GM21619 (cell line): ENCODE data around the gene DDIT4.
"Not testable (repeated sequence)": the region's sequence is repeated elsewhere in the genome, so short reads cannot be mapped to it uniquely, and the experiment has no call there.

ENCODE experiments used
- ATAC-seq: cut with Tn5 transposase; IDR thresholded peaks from one replicate; pipeline ENCODE4 v1.9.1; 2021; ENCODE audit not compliant: unreplicated experiment

The DDIT4 gene

DNA sequence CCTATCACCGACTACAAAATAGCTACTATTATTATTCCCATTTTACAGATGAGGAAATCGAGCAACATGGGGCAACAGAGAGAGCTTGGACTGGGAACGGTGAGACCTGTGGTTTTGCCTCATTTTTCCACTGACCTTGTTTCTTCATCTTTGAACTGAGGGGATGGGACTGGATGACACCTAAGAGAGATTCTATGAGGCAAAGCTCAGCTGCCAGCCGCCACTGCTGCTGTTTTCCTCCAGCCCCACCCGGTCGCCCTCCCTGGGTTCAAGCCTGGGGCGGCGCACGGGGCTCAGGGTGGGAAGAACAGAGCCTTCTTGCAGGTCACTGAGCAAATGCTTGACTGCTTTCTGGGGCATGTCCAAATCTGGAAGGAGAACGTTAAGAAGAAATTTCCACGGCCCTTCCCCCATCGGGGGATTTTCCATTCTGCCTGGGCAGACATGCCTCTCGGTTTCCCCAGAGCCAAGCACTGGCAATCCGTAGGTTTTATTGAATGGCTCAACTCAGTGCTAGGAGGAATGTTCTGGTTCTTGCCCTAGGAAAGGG is 12.3 kb downstream of the DDIT4 start:
- no peak for ATAC-seq

DNA sequence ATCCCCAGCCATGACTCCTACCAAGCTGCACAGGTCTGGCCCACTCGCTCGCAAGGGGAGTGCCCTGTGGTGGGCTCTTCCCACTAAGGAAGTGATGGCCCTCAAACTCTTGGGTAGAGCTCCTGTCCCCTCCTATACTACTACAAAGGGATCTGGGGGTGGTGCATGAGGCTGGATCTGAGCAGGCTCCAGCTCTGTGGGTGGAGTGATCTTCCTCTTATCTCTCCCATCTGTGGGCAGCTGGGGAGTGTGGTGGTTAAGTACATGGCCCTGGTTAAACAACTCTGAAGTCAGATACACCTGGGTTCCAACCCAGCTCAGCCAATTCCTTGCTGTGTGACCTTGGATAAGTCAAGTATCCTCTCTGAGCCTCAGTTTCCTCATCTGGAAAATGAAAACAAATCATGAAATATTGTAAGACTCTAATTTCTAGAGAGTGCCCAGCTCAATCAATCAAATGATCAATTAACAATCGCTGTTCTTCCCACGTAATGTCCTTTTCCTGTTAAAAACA is 17.4 kb downstream of the DDIT4 start:
- no peak for ATAC-seq

DNA sequence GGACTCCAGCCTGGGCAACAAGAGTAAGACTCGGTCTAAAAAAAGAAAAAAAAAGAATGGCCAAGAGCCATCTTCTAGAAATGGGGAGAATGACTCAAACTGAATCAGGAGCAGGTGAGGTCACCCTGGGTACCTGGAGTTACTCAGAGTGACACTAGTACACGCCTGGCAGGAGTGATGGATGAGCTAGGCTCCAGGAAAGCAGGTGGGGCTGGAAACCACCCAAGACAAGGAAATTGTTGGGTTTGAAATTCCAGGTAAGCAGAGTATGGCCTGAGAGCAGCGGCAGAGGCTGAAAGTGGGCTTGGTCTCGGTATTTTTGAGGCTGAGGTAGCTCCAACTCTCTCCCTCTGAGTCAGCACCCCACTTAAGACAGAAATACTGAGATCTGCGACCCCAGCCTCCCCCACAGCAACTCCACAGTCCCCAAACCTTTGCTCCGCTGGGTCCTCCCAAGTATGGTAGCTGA is 18.5 kb downstream of the DDIT4 start:
- ATAC-seq, result no peak

DNA sequence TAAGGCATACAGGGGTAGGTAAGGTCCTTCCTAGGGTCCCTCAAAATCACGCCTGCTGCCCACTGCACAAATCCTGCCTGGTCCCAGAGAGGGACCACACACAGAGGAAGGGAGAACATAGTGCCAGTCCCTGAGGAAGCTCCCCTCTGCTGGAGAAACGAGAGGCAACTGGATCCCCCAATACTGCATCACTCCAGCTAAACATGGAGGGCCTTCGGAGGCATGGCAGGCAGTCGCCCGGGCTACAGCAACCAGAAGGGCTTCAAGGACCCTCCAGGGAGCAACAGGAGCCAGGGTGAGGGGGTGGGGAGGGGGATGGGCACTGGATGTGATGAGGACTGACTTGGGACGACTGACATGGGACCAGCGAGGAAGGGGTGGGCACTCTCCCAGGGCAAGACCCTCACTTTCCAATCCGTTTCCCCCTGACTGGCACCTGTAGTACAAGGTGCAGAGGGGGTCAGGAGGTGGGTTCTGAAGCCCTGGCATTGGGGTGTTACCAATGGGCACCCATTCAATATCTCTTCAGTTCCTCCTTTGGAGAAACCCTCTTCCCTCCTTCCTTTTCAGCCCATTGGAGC is 21.7 kb downstream of the DDIT4 start:
- no peak for ATAC-seq

DNA sequence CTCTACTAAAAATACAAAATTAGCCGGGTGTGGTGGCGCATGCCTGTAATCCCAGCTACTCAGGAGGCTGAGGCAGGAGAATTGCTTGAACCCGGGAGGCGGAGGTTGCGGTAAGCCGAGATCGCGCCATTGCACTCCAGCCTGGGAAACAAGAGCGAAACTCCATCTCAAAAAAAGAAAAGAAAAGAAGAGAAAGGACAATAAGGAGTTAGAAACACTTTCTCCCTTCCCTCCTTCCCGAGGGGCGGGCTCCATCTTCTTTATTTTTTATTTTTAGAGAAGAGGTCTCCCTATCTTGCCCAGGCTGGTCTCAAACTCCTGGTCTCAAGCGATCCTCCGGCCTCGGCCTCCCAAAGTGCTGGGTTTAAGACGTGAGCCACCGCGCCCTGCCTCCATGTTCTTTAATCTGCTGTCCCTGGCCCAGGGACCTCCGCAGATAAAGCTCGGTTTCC is 23.1 kb downstream of the DDIT4 start:
- not testable (repeated sequence) for ATAC-seq

DNA sequence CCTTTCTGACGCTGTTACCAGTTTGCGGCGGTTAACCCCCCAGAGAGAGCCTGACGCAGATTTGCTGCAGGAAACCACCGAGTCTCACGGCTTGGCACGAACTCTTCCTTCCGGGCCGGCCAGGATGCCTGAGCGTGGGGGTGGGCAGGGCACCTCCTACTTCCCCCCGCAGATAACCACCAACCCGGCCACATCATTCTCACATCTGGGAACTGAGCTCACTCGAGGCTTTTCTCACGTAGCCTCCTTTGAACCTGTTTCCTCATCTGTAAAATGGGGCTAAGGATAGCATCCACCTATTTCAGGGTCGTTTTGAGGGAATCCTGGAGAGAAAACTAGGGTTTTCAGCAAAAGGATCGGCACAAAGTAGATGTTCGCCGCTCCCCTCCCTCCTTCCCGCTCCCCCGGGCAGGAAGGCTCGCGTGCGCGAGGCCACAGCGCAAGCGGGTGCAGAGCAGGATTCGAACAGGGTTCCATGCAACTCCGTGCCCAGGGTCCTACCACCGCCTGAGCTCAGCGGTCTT is 23.6 kb downstream of the DDIT4 start:
- ATAC-seq, result peak; percentile 49

DNA sequence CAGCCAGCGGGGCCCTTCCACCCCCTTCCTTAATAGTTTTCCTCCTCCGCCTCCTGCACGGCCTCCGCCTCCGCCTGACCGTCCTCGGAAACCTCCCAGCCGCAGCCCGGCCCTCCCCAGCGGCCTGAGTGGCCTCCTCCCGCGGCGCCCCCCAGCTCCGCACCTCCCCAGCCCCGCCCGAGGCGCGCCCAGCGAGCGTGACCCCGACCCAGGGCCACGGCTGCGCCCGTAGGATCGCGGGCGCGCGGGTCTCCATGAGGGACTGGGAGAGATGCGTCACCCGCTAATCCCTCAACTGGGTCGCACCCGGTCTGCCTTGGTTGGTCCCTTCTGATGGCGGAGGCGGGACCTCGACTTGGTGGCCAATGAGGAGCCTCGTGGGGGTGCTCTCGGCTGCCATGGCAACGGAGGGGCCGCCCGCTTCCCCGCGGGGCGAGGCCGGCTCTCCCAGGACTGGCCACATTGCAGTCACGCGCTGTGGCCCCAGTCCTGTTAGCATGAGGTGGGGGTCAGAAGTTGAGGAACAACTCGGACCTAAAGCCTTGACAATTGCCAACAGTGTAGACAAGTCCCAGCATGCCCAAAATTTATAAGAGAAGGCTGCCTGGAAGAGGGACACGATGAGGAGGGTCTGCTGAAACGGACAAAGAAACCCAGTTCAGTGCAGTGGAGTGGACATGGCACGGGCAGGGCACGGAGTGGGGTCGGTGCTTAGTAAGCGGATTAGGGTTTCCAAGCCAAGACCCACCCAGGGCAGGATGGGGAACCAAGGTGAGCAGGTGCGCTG is 24.3 kb downstream of the DDIT4 start:
- peak; percentile 72 for ATAC-seq

DNA sequence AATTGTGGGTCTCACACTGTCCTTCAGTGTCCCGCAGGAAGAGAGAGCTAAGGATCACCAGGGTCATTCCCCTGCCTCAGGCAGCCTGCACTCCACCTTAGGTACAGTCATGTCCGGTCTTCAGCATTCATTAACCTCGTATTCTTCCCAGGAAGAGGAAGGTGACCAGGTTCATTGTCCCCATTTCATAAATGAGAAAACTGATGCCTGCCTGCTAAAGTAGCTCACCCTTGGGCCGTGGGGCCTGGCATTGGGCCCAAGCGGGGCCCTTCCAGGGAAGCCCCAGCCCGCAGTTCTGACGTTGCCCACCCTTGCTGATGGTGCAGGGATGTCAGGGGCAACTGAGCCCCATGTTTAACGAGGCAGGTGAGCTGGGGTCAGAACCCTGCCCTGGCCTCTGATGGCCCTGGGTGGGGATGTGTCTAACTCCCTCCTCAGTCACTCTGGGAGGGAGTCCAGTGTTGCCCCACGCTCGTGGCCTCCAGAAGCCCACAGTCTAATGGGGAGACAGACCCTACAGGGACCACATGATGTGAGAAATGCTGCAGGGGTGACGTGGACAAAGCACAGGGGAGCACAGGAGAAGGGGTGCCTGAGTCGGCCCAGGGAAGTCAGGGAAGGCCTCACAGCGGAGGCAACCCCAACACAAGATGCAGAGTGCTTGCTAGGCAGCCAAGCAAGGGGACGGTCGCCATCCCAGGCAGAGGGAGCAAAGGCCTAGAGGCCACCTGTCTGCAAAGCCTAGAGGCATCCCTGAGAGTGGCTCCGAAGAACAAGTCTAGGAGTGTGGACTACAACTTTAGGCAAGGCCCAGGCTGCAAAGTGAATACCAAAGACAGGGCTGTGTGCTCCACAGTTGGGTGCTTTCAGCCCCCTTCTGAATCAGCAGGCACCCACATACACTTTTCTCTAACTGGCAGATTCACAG is 25.1 kb downstream of the DDIT4 start:
- no peak for ATAC-seq

DNA sequence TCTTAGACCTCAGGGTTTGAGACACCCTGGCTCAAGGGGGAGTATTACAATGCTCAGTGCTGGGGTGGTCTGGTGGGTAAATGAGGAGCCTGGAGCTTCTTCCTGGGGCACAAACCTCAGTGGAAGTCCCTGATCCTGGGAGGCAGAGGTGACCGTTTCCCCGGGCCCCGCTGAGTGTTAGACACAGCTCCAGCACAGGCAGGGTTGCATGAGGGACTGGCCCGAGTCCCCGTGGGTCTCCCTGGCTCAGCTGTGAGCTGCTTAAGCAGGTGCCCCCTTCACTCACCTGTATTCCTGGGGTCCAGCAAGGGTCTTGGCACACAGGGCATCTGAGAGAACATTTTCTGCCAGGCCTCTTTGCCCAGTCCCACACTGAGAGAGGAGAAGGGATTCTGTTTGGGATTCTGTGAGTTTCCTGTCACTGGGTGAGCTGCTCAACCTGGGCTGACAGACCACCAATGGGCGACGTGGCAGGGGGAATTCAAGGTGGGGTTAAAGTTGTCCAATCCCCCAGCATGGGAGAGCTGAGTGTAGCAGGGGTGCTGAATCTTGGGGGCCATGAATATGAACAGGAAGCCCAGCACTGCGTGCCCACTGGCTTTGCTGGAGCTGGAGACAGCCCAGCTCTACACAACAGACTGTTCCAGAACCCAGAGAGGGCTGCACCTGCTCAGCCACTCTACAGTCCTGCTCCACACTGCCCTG is 29.9 kb downstream of the DDIT4 start:
- ATAC-seq, result no peak

DNA sequence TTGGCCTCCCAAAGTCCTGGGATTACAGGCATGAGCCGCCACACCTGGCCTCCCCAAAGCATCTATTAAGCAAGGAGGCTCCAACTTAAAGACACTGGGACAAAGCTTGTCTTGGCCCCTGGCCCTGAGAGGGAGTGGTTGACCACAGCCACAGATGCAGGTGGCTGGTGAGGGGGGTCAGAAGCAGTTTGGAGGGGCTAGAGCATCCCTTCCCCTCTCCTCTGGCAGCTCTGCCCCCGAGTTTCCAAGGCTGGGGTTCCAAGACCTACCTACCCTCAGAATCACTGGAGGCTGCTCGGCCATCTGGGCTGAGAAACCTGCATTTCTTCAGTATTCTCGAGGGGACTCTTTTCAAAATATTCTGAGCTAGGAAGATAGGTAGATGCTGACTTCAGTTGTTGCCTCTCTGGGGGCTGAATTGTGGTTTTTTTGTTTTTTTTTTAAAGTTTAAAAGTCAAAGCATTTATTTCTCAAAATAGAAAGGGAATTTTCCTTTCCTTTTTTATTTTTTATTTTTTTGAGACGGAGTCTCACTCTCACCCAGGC is 32.6 kb downstream of the DDIT4 start:
- ATAC-seq, result no peak

DNA sequence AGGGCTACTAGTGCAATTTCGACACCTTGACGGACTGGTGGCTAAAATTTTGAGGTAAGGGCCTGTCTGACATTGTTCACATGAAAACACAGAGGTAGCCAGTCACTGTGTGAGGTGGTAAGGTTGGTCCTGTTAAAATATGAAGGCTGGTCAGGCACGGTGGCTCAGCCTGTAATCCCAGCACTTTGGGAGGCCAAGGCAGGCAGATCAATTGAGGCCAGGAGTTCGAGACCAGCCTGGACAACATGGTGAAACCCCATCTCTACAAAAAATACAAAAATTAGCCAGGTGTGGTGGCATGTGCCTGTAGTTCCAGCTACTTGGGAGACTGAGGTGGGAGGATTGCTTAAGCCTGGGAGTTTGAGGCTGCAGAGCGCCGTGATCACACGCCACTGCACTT is 34.0 kb downstream of the DDIT4 start:
- ATAC-seq, result not testable (repeated sequence)

DNA sequence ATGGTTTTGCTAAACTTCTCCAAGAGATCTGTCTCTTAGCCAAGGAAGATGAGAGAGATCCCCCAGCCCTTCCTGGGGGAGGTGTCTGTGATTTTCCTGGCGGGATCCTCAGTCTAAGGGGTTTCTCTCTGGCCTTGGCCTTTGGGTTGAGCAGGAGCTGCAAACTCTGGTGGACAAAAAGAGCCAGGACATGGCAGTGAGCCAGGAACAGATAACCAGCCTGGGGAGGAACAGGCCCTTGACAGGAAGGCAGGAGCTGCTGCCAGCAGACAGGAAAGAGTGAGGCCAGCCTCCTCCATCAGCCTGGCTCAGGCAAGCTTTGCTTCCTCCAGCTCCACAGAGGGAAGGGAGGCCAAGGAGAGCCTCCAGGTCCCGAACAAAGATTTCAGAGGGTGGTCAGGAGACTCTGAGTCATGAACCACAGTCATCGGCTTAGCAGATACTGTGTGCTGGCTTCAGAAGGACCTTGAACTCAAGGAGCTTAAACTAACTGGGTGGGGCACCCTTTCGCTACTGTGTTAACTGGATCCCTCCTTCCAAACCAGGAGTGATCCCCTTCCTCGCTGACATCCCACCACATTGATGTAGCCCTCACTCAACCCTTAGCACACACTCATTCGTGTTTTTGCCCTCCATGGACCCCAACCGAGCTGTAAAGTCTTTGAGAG is 34.7 kb downstream of the DDIT4 start:
- no peak for ATAC-seq

DNA sequence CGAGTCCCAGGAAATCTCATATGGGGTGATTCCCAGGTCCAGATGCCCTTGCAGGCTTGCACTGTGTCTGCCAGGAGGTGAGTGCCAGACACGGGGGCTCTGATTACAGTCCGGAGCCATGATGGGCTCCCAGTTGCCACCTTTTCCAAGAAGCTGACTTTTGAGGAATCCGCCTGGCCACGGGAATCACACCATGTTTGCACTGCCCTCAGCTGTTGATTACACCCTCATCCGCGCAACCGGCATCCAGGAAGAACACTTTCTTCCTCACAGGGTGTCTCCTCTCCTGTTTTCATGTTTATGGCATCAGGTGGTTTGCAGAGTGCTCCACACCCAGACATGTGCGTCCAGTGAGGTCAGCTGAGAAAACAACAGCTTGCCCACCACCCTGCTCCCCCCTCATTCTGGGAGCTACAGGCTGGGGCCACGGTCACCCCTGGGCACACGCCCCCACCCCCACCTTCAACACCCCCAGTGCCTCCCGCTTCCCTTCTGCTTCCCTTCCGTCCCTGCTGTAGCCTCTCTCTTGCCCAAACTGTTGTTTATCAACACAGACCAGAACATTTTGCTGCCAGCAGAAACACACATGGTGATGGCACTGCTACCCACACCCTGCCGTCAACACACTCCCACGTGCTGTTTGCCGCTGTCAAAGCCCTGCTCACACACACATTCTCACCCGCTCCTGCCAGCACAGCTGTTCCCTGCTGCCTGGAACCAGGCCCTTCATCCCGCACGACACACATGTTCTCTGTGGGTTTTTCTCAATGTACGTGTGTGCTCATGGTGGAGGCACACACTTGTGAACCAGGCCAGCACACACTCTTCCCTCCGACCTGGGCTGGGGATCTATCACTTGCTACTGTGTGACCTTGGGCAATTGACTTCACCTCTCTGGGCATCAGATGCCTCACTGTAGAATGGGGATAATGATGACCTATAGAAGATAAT is 35.8 kb downstream of the DDIT4 start:
- ATAC-seq, result no peak

DNA sequence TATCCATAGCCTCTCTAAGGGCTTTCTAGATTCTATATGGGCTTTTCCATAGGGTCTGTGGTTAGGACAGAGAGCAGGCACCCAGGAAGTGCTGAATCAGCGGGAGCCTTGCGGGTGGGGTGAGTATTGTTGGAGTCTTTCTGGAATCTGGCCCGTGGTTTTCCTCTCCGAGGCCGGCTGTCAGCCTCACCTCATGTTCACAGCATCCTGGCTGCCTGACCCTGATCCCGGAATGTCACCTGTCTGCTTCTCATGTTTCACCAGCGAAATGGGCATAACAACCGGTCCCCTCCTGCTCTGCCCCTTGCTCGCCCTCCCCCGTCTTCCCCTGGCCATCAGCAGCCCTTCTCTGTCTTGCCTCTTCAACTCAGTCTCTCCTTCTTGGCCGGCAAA is 36.5 kb downstream of the DDIT4 start:
- ATAC-seq, result no peak

DNA sequence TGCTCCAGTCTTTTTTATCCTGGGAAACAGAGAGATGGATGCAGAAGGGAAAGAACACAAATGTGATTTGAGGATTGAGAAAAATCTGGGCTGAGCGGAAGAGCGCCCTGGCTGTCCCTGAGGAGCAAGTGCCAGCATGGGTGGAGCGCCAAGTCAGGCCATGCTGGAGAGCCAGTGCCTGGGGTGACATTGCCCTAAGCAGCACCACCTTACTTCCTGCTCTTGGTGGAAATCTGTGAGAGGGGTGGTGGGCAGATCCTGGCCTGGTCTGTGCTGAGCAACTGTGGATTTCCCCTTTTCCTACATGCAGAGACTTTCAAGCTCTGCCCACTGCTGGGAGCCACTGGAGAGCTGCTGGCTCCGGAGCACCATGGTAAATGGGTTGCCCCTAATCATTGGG is 36.9 kb downstream of the DDIT4 start:
- no peak for ATAC-seq

DNA sequence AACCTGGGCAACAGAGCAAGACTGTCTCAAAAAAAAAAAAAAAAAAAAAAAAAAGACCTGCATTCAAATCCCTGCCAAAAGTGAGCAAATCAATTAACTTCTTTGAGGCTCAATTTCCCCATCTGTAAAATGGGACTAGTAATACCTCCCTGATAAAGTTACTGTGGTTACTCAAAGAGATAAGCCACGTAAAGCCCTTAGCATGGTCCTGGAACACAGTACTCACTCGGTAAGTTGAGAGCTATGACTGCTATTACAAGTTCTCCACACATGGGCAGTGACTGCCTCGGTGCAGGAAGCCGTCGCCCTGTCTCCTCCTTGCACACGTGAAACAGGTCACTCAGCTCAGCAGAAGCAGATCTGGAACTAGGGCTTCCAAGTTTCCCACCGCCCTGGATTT is 37.9 kb downstream of the DDIT4 start:
- no peak for ATAC-seq

DNA sequence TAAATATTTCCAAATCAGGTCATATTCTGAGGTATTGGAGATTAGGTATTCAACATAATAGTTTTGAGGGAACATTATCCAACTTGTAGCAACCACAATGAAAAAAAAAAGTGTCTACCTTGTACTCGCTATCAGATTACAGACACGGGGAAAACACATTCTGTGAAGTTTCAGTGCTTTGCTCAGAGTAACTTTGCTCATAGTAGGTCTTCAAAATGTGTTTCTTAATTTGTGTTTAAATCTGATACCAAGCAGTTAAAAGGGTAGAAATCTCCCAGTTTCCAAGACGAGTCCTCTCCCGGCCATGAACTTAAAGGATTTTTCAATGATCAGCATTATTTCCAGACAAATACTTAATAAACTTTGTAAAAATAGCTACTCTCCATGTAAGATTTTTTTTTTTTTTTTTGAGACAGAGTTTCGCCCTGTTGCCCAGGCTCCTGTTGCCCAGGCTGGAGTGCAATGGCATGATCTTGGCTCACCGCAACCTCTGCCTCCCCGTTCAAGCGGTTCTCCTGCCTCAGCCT is 39.2 kb downstream of the DDIT4 start:
- ATAC-seq, result no peak

DNA sequence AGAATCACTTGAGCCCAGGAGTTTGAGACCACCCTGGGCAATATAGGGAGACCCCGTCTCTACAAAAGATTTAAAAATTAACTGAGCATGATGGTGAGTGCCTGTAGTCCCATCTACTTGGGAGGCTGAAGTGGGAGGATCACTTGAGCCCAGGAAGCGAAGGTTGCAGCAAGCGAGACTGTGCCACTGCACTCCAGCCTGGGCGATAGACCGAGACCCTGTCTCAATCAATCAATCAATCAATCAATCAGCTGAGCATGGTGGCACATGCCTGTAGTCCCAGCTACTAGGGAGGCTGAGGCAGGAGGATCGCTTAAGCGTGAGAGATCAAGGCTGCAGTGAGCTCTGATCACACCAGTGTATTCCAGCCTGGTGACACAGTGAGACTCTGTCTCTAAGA is 40.5 kb downstream of the DDIT4 start:
- no peak for ATAC-seq
